SK-N-SH (cell line): ENCODE measurements around the gene DAPP1. TPM values are rescaled to one million over a fixed set of nuclear protein-coding genes. Genes with fewer than 3 reads are reported as not detected.
A peak's percentile ranks its signal among the peaks of the same experiment; 100 is the strongest.

ENCODE experiments used
- CTCF ChIA-PET: fragments of 300-600, 350-600 bp; formaldehyde crosslinking; extraction: SDS; loops from one replicate; lab custom pipeline; 2021; lab: Yijun Ruan, JAX
- POLR2A ChIA-PET: fragments of 350-600 bp; sonication (Branson Sonifier 250); formaldehyde crosslinking; extraction: SDS; loops from one replicate; lab custom pipeline; 2020; ENCODE audit warnings: antibody characterized with exemption, inconsistent platforms; lab: Yijun Ruan, JAX
- DNase-seq: peaks from one replicate; pipeline ENCODE4 v3.0.0; 2012
- H2AFZ ChIP-seq: fragments of 200-600 bp; sonication (generic); 2 replicates; pipeline ENCODE4 v1.8.1; 2016; ENCODE audit warnings: antibody characterized with exemption, mild to moderate bottlenecking, low read depth
- H3F3A ChIP-seq: fragments of 200-600 bp; sonication (generic); replicated peaks from 2 replicates; pipeline ENCODE3; 2016; ENCODE audit warnings: antibody characterized with exemption, mild to moderate bottlenecking; ENCODE audit not compliant: insufficient read depth
- H3K27ac ChIP-seq, 2 experiments: fragments of 200-500 bp in 1 of 2; fragments of 200-600 bp in 1 of 2; sonication (Bioruptor generic) in 1 of 2; sonication (generic), shearing (Covaris generic) in 1 of 2; 2 replicates each; pipeline versions ENCODE4 v1.5.1 to v1.6.1; 2014 to 2016; ENCODE audit warnings: low read depth in 2 of 2, inconsistent platforms in 1 of 2, low read length in 1 of 2, mild to moderate bottlenecking in 1 of 2, mixed read lengths in 1 of 2
- H3K27me3 ChIP-seq: fragments of 200-600 bp; sonication (generic), shearing (Covaris generic); 2 replicates; pipeline ENCODE4 v1.6.1; 2016; ENCODE audit warnings: mixed run types; ENCODE audit not compliant: insufficient read depth
- H3K36me3 ChIP-seq, 2 experiments: fragments of 200-500 bp in 1 of 2; fragments of 200-600 bp in 1 of 2; sonication (Bioruptor generic) in 1 of 2; sonication (generic) in 1 of 2; replicated peaks in 1 of 2; 2 replicates each; pipeline versions ENCODE3 to v1.5.1; 2014 to 2016; ENCODE audit warnings: low read length in 1 of 2, mild to moderate bottlenecking in 1 of 2; ENCODE audit not compliant: insufficient read depth in 2 of 2, control insufficient read depth in 1 of 2
- H3K4me1 ChIP-seq, 2 experiments: fragments of 200-500 bp in 1 of 2; fragments of 200-600 bp in 1 of 2; sonication (Bioruptor generic) in 1 of 2; sonication (generic), shearing (Covaris generic) in 1 of 2; 2 replicates each; pipeline versions ENCODE4 v1.5.1 to v1.6.1; 2014 to 2016; ENCODE audit warnings: low read depth in 1 of 2, low read length in 1 of 2, mixed run types in 1 of 2; ENCODE audit not compliant: insufficient read depth in 2 of 2, control insufficient read depth in 1 of 2
- H3K4me2 ChIP-seq: fragments of 200-600 bp; sonication (generic), shearing (Covaris generic); 2 replicates; pipeline ENCODE4 v1.6.1; 2017; ENCODE audit warnings: mixed run types
- H3K4me3 ChIP-seq, 2 experiments: fragments of 200-500 bp in 1 of 2; fragments of 200-600 bp in 1 of 2; sonication (Bioruptor generic) in 1 of 2; sonication (generic), shearing (Covaris generic) in 1 of 2; 2 replicates each; pipeline versions ENCODE4 v1.5.1 to v1.8.1; 2014 to 2016; ENCODE audit warnings: low read depth in 2 of 2, inconsistent platforms in 1 of 2, low read length in 1 of 2, mild to moderate bottlenecking in 1 of 2, mixed read lengths in 1 of 2, moderate library complexity in 1 of 2
- H3K79me2 ChIP-seq: fragments of 200-600 bp; sonication (generic); 2 replicates; pipeline ENCODE4 v1.8.1; 2017; ENCODE audit warnings: mild to moderate bottlenecking; ENCODE audit not compliant: insufficient read depth
- H3K9ac ChIP-seq: fragments of 200-600 bp; sonication (generic); 2 replicates; pipeline ENCODE4 v1.6.1; 2017; ENCODE audit warnings: mixed run types
- H3K9me2 ChIP-seq: fragments of 200-600 bp; sonication (generic); 2 replicates; pipeline ENCODE4 v1.6.1; 2017; ENCODE audit warnings: mixed run types
- H3K9me3 ChIP-seq: fragments of 200-600 bp; sonication (generic); 2 replicates; pipeline ENCODE4 v1.6.1; 2017; ENCODE audit warnings: mixed run types, mild to moderate bottlenecking, moderate library complexity
- H4K20me1 ChIP-seq: fragments of 200-600 bp; sonication (generic); 2 replicates; pipeline ENCODE4 v1.6.1; 2017; ENCODE audit warnings: mild to moderate bottlenecking, mixed run types; ENCODE audit not compliant: insufficient read depth
- CHD2 ChIP-seq: fragments of 150-350 bp; IDR thresholded peaks from 2 replicates; pipeline ENCODE4 v1.6.1; 2018; ENCODE audit warnings: low read length; ENCODE audit not compliant: partially characterized antibody
- CTCF ChIP-seq: fragments of 200-600 bp; sonication (generic); IDR thresholded peaks from 2 replicates; pipeline ENCODE4 v1.6.1; 2017; ENCODE audit warnings: antibody characterized with exemption, mild to moderate bottlenecking, moderate library complexity
- ELF1 ChIP-seq: IDR thresholded peaks from 2 replicates; pipeline ENCODE4 v1.4.0; 2012
- EZH2phosphoT487 ChIP-seq: fragments of 200-600 bp; sonication (generic); IDR thresholded peaks from 2 replicates; pipeline ENCODE4 v1.6.1; 2017; ENCODE audit warnings: low read depth, mixed run types, mild to moderate bottlenecking, antibody characterized with exemption, moderate library complexity, borderline replicate concordance
- FOSL2 ChIP-seq: IDR thresholded peaks from 2 replicates; pipeline ENCODE4 v1.4.0; 2012; ENCODE audit warnings: low read depth, mild to moderate bottlenecking, moderate library complexity, borderline replicate concordance
- FOXM1 ChIP-seq: IDR thresholded peaks from 2 replicates; pipeline ENCODE4 v1.4.0; 2012; ENCODE audit warnings: low read depth, mild to moderate bottlenecking
- MEF2A ChIP-seq: IDR thresholded peaks from 2 replicates; pipeline ENCODE4 v1.4.0; 2012; ENCODE audit warnings: low read depth, borderline replicate concordance
- MXI1 ChIP-seq: IDR thresholded peaks from 2 replicates; pipeline ENCODE4 v1.6.1; 2012; ENCODE audit warnings: mild to moderate bottlenecking, low read depth, low read length, improper control_type of control experiment
- NFIC ChIP-seq: IDR thresholded peaks from 2 replicates; pipeline ENCODE4 v1.4.0; 2012; ENCODE audit warnings: borderline replicate concordance
- NRF1 ChIP-seq: IDR thresholded peaks from 2 replicates; pipeline ENCODE4 v1.6.1; 2012; ENCODE audit warnings: low read depth, mild to moderate bottlenecking, low read length
- POLR2AphosphoS5 ChIP-seq: IDR thresholded peaks from 2 replicates; pipeline ENCODE4 v1.6.1; 2012; ENCODE audit warnings: low read depth, low read length
- RCOR1 ChIP-seq: fragments of 150-350 bp; IDR thresholded peaks from 2 replicates; pipeline ENCODE4 v1.6.1; 2017; ENCODE audit warnings: antibody characterized with exemption, low read length
- REST ChIP-seq: IDR thresholded peaks from 2 replicates; pipeline ENCODE4 v1.6.1; 2012; ENCODE audit warnings: mild to moderate bottlenecking, low read depth, low read length, moderate library complexity
- RFX5 ChIP-seq: IDR thresholded peaks from 2 replicates; pipeline ENCODE4 v1.6.1; 2012; ENCODE audit warnings: mild to moderate bottlenecking, improper control_type of control experiment, low read length
- RXRA ChIP-seq: IDR thresholded peaks from 2 replicates; pipeline ENCODE4 v1.4.0; 2012; ENCODE audit warnings: low read depth, mild to moderate bottlenecking, borderline replicate concordance
- SIN3A ChIP-seq: IDR thresholded peaks from 2 replicates; pipeline ENCODE4 v1.6.1; 2012; ENCODE audit warnings: low read depth, mild to moderate bottlenecking, low read length, moderate library complexity, borderline replicate concordance
- SMC3 ChIP-seq: IDR thresholded peaks from 2 replicates; pipeline ENCODE4 v1.6.1; 2012; ENCODE audit warnings: low read depth, low read length, improper control_type of control experiment
- TAF1 ChIP-seq: IDR thresholded peaks from 2 replicates; pipeline ENCODE4 v1.6.1; 2012; ENCODE audit warnings: low read depth, mild to moderate bottlenecking, low read length, moderate library complexity, borderline replicate concordance
- TCF12 ChIP-seq: IDR thresholded peaks from 2 replicates; pipeline ENCODE4 v1.4.0; 2012
- USF1 ChIP-seq: IDR thresholded peaks from 2 replicates; pipeline ENCODE4 v1.4.0; 2012; ENCODE audit warnings: low read depth, borderline replicate concordance
- USF2 ChIP-seq: fragments of 150-350 bp; IDR thresholded peaks from 2 replicates; pipeline ENCODE4 v1.6.1; 2017; ENCODE audit warnings: antibody characterized with exemption, low read length, low read depth, borderline replicate concordance
- YY1 ChIP-seq: IDR thresholded peaks from 2 replicates; pipeline ENCODE4 v1.4.0; 2012; ENCODE audit warnings: low read depth, mild to moderate bottlenecking
- ZBTB33 ChIP-seq: IDR thresholded peaks from 2 replicates; pipeline ENCODE4 v1.4.0; 2012; ENCODE audit warnings: low read depth, borderline replicate concordance
- WGBS: methylation state at CpG from one replicate; pipeline ENCODE4 v1.1.6; 2017; ENCODE audit warnings: low lambda C conversion rate; 5-methylcytosine and 5-hydroxymethylcytosine counted together
- polyA plus RNA-seq, 3 experiments: library from polyadenylated mRNA; depleted of rRNA; stranded (reverse); fragments of >200 nt; gene quantifications; 2 replicates each; pipeline ENCODE4 v1.2.3, GENCODE V29; 2012

DAPP1 gene
- polyA plus RNA-seq, 1 of the 3 experiments (the other 2 are of a cell fraction), result not detected

GRCh38 chr4:99894161-99894997 is 77.8 kb downstream of the DAPP1 start, which contains the start of gene LAMTOR3:
Gene LAMTOR3, minus strand, starts transcription at chr4:99894427. Its CDS starts 464 bp downstream, at chr4:99893963.
- Histone ChIP-seq H2AFZ (peak within 1 kb of the TSS; percentile 93), H3K27me3 (no peaks in the 10 kb centered on the region), H3K4me1 (no peaks in the 10 kb centered on the region; a peak in 2 of 4 replicates), H3K36me3 (peaks cover 37 to 46% of the 10 kb centered on the region in 2 experiments), H3K79me2 (peaks cover 48% of the 10 kb centered on the region), H4K20me1 (no peaks in the 10 kb centered on the region), H3K4me2 (peak within 1 kb of the TSS; percentile 92), H3F3A (peaks cover 29% of the 10 kb centered on the region), H3K4me3 (peak within 1 kb of the TSS; percentile 95 to 98), H3K9me3 (no peaks in the 10 kb centered on the region), H3K9me2 (no peaks in the 10 kb centered on the region), H3K27ac (peak within 1 kb of the TSS; percentile 66 to 87), H3K9ac (peak within 1 kb of the TSS; percentile 89)
- ChIA-PET CTCF (interaction anchor here (0.8 to 3.7 kb wide), 3 partner anchors 9 to 86 kb away, joined by 4 to 18 read pairs (median 5); partner anchors contain the start of gene DNAJB14), POLR2A (interaction anchor here (0.7 to 2.0 kb wide), 7 partner anchors 9 to 331 kb away, joined by 3 to 16 read pairs (median 4); partner anchors contain the start of genes DNAJB14, H2AZ1 and TRMT10A)
- 3% methylated on average over 27 of the region's 40 CpGs for WGBS
- peak; percentile 96 for DNase-seq
- no peak for TF ChIP-seq RXRA
- TF ChIP-seq YY1, result no peak
- TF ChIP-seq ZBTB33, result no peak
- TF ChIP-seq CHD2, result peak; percentile 60
- TF ChIP-seq SMC3, result no peak
- no peak for TF ChIP-seq FOXM1
- peak; percentile 33; the same call in 1 of the 2 replicates for TF ChIP-seq TAF1
- TF ChIP-seq REST, result no peak
- peak; percentile 78; the same call in 1 of the 2 replicates for TF ChIP-seq POLR2AphosphoS5
- no peak for TF ChIP-seq FOSL2
- peak; percentile 93 for TF ChIP-seq MXI1
- no peak for TF ChIP-seq RCOR1
- peak; percentile 77 for TF ChIP-seq ELF1
- no peak for TF ChIP-seq EZH2phosphoT487
- no peak for TF ChIP-seq NFIC
- TF ChIP-seq USF2, result peak; percentile 65
- no peak for TF ChIP-seq RFX5
- TF ChIP-seq CTCF, result no peak
- TF ChIP-seq MEF2A, result no peak
- TF ChIP-seq SIN3A, result peak; percentile 88
- peak; percentile 73 for TF ChIP-seq NRF1
- TF ChIP-seq TCF12, result 0 out of 2 replicates have a peak, but pooled peaks have one; percentile 3
- TF ChIP-seq USF1, result peak; percentile 94
